Right lung (tissue), 5 donors: Measurements from ENCODE around the gene ANKRD29. TPM values are rescaled to one million over a fixed set of nuclear protein-coding genes. Genes with fewer than 3 reads are reported as not detected.
"Not testable (repeated sequence)": the region's sequence is repeated elsewhere in the genome, so short reads cannot be mapped to it uniquely, and the experiment has no call there.

ENCODE experiments used
- DNase-seq, 2 donors: peaks; one replicate each; pipeline ENCODE4 v3.0.0-alpha.2; 2013
- polyA plus RNA-seq, 5 donors: library from polyadenylated mRNA; unstranded; fragments of 120-200 nt; gene quantifications; one replicate each; pipeline versions ENCODE4 v1.2.1 to v1.2.3, GENCODE V29; 2013; ENCODE audit warnings: inconsistent platforms in 1 of 5, low replicate concordance in 1 of 5; ENCODE audit not compliant: insufficient read length in 5 of 5, insufficient read depth in 1 of 5

ANKRD29 gene
- polyA plus RNA-seq, 5 donors: 38.0 to 73.8 (median 57.7) TPM

- peak; percentile 55 to 57 for DNase-seq
Measured at GRCh38 chr18:23618862-23619387, 43.8 kb downstream of the ANKRD29 start.

DNA sequence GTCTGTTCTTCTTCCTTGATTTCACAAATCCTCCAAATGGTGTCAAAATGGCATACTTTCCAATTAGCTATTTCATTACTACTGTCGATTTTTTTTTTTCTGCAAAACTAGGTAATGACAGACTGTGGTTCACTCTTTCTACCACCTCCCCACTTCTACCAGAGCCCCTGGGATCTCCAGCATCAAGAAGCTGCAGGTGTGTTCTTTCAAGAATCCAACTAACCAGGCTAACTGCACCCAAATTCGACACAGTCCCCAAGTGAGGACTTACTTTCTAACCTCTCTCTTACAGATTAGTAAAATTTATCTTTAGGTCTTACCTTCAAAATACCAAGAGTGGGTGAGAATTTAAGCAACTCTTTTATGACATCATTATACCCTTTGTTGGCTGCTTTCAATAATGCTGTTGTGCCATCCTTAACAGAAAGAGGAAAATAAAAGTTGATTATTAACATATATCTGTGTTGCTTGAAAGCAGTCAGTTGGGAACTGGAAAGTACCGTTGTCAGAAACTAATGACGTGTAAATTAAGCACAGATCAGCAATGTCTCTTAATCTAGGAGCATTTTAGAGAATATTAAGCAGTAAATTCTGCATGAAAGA, 45.2 kb downstream of the ANKRD29 start:
- no peak for DNase-seq

DNA sequence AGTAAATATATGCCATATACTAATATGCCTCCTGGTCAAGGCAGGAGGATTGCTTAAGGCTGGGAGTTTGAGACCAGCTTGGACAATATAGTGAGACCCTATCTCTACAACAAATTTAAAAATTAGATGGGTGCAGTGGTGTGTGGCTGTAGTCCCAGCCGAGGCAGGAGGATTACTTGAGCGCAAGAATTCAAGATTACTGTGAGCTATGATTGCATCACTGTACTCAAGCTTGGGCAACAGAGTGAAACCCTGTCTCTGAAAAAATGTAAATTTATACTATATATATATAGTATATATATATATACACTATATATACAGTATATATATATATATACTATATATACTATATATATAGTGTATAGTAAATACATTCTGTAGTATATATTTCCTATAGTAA, 46.5 kb downstream of the ANKRD29 start:
- no peak for DNase-seq

GRCh38 chr18:23614891-23615290, 47.8 kb downstream of the ANKRD29 start:
- no peak for DNase-seq

GRCh38 chr18:23614413-23614812, 48.3 kb downstream of the ANKRD29 start:
- DNase-seq: no peak

DNA sequence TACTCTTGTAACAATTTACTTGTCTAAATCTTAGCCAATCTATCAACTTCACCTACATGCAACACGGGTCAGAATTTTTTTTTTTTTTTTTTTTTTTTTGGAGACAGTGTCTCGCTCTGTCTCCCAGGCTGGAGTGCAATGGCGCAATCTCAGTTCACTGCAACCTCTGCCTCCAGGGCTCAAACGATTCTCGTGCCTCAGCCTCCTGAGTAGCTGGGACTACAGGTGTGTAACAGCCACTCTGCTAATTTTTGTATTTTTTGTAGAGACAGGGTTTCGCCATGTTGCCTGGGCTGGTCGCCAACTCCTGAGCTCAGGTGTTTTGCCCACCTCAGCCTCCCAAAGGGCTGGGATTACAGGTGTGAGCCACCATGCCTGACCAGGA, 49.6 kb downstream of the ANKRD29 start:
- not testable (repeated sequence) for DNase-seq

DNA sequence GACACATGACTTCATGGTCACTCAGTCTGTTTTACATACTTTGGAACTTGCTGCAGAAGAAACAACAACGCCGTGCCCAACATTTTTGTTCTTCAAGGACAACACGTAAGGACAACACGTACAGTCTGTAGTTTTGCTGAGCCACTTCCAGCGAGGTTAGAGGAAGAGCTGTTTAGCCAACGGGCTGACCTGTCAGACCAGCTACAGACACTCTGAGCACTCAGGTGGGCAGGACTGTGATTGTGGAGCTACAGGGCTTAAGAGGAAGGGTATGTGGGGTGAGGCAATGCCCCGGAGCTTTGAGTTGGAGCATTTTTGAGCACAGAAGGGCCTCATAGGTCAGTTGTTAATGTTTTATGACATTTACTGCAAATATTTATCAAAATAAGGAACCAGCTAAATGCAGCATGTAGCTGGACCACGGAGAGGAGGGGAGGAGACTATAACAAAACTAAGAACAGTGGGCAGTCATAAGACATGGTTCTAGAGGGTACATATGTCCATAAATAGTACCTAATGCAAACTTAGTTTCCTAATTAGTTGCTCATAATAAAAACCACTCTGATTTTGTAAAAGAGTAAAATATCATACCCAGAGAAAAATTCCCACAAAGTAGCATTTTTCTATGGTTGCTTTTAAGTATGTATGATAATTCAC, 50.1 kb downstream of the ANKRD29 start:
- DNase-seq: no peak

DNA sequence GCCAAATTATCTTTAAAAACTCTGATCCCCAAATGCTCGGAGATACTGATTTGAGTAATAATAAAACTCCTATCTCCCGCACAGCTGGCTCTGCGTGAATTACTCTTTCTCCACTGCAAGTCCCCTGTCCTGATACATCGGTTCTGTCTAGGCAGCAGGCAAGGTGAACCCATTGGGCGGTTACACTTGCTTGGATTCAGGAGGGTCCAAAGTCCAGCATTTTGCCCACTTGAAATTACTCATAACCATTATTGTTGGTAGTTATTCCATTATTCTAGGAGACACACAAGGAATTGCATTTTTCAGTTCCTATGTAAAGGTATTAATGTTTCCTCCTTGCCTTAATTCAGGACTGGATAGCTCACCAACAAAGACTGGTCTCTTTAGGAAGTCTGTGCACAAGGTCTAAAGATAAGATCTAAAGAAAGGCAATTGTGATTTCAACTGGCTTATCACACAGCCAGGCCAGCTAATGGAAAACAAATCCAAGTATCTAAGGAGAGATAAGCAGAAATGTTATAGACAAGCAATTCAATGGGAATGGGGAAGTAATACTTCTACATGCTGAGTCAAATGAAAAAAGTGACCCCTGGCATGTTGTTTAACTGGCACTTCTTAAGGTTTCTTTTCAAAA, 53.2 kb downstream of the ANKRD29 start:
- DNase-seq: no peak

GRCh38 chr18:23608211-23608610, 54.5 kb downstream of the ANKRD29 start:
- no peak for DNase-seq

DNA sequence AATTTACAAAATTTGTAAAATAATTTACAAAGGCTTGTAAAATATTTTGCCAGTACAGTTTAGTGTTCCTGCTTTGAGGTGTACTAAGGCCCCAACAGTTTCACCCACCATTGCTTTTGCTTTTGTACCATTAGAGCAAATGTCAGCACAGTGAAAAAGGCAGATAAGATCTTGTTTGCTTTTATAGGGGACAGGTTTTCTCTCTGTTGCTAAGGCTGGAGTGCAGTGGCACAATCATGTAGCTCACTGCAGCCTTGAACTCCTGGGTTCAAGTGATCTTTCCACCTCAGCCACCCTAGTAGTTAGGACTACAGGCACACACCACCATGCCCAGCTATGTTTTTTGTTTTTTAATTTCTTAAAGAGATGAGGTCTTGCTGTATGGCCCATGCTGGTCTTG, 56.8 kb downstream of the ANKRD29 start:
- no peak for DNase-seq

GRCh38 chr18:23599809-23600208, 62.9 kb downstream of the ANKRD29 start:
- no peak for DNase-seq

DNA sequence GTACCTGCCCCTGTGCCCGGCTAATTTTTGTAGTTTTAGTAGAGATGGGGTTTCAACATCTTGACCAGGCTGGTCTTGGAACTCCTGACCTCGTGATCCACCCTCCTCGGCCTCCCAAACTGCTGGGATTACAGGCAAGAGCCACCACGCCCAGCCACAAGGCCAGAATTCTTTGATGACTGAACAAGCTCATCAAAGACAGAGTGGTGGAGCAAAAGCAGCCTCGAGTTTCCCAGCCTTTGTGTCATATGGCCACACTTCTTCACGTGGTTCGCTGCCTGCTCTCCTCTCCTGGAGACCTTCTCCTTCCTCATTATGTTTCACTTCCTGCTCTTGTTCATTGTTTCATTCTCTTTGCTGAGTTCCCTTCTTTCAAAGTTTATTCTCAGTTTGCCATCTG, 66.5 kb downstream of the ANKRD29 start:
- no peak for DNase-seq

- DNase-seq: no peak
Measured at GRCh38 chr18:23595591-23595990, 67.1 kb downstream of the ANKRD29 start.

DNA sequence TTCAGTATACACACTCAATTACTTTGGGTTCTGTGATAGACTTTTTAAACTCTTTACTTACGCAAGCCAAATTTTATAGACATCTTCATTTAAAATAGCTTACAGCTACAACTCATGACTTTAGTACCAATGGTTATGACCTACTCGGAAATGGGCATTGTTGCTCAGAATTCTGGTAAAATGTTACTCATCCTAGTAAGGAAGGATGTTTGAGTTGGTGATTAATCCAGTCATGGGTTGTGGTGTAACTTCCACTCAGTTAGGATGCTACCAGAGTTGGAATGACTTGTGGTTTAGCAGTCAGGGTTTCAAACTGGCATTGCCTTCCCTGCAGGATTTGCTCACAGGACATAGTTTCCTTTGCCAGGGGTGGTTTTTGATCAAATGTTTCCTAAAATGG, 69.0 kb downstream of the ANKRD29 start:
- no peak for DNase-seq

DNA sequence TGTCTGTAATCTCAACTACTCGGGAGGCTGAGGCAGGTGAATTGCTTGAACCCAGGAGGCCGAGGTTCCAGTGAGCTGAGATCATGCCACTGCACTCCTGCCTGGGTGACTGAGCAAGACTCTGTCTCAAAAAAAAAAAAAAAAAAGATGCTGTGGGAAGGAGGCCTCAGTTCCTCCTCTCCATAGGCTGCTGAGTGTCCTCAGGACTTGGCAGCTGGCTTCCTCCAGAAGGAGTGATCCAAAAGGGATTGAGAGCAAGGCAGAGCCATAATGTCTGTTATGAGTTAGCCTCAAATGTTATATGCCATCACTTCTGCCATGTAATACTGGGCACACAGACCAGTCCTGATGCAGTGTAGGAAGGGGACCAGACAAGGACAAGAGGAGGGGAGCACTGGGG, 69.8 kb downstream of the ANKRD29 start:
- no peak for DNase-seq

- DNase-seq: no peak
Measured at GRCh38 chr18:23591011-23591410, 71.7 kb downstream of the ANKRD29 start.

- no peak for DNase-seq
Measured at GRCh38 chr18:23588836-23589560, 73.7 kb downstream of the ANKRD29 start.

GRCh38 chr18:23587220-23587642, 75.5 kb downstream of the ANKRD29 start:
- DNase-seq: no peak

DNA sequence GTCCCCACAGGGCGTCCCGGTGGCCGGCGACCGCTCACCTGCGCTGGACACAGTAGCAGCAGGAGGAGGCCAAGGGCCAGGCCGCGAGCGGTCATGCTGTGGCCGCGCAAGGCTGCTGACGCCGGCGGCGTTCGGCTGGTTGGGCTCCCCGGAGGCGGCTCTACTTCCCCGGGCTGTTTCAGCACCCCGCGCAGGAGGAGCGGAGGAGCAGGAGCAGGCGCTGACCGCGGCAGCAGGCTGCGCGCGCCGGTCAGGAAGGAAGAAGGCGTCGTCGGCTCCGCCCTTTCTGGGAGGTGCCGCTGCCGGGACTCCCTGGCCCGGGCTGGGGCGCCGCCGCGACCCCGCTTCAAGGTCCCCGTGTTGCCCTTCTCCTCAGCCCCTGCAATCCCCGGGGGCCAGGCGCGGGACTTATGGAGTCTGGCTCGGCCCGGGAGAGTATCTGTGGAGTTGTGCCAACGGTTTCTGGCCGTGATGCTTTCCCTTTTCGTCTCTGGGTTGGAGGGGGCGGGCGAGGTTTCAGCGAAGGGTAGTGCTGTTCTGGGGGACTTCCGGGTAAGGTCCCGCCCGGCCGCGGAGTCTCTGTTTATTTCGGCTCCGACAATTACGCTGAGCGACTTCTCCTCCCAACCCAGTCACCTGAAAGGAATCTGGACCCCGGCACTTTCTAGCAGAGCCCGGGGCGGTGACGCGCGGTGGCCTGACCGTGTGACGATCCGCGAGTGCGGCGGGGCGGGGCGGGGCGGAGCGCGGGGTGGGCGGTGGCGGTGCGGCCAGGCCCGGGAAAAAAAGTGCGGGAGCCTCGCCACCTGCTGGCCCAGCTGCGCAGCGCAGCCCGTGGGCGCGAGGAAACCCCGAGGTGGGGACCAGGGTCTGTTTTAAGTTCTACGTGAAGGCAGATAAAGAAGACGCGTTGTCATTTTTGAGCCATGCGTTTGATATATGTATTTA, 76.2 kb downstream of the ANKRD29 start, which contains the start of gene NPC1:
Gene NPC1, minus strand, starts transcription at position 258 of the 948 bp plus-strand sequence. Its CDS starts 163 bp downstream, at position 95.
- peak; percentile 93 for DNase-seq

- DNase-seq: no peak
Measured at GRCh38 chr18:23585897-23586248, 76.8 kb downstream of the ANKRD29 start.
